ENCODE results near the gene RPS6KA1. TPM values are rescaled to one million over a fixed set of nuclear protein-coding genes. Genes with fewer than 3 reads are reported as not detected.

The RPS6KA1 gene
- total RNA-seq, 1 experiment from 2014 or later, result 65.5 TPM

- no peak for TF ChIP-seq IRF1 (CRISPR knock-in tag; IDR thresholded peaks at IDR 0.05)
- no peak for TF ChIP-seq MXD4 (CRISPR knock-in tag; IDR thresholded peaks at IDR 0.05; ENCODE audit: borderline replicate concordance)
Measured at GRCh38 chr1:26536521-26536920, 7.0 kb downstream of the RPS6KA1 start (continued).

GRCh38 chr1:26537951-26538352 lies 8.4 kb downstream of the RPS6KA1 start:
- DNase-seq (ENCODE audit: low spot score), result peak; percentile 35
- ChIA-PET POLR2A (interaction anchor here (1.3 kb wide), 1 partner anchor 38 kb away, joined by 9 read pairs; no protein-coding TSS in a partner anchor), CTCF (interaction anchor here (0.6 to 5.4 kb wide), 33 partner anchors 9 to 366 kb away, joined by 3 to 85 read pairs (median 5); partner anchors contain the start of genes CEP85, HMGN2, PIGV and RPS6KA1)

More at GRCh38 chr1:26537951-26538352, 8.4 kb downstream of the RPS6KA1 start:
- Mint-ChIP-seq H3K27ac (peak overlapping the region; percentile 42; the same call in 1 of the 2 replicates), H3K9me3 (no peaks in the 10 kb centered on the region), H3K4me3 (no peak overlapping the region), H3K36me3 (peaks cover 7% of the 10 kb centered on the region), H3K27me3 (ENCODE audit: low read depth) (no peaks in the 10 kb centered on the region), H3K4me1 (peaks cover 24% of the 10 kb centered on the region)
- TF ChIP-seq FOXP4 (CRISPR knock-in tag; IDR thresholded peaks at IDR 0.05), result no peak
- TF ChIP-seq CREM (CRISPR knock-in tag; IDR thresholded peaks at IDR 0.05), result no peak
- no peak for TF ChIP-seq GABPB1 (CRISPR knock-in tag; IDR thresholded peaks at IDR 0.05)
- TF ChIP-seq ZNF219 (CRISPR knock-in tag; IDR thresholded peaks at IDR 0.05; ENCODE audit: borderline replicate concordance), result no peak
- TF ChIP-seq ETV6 (CRISPR knock-in tag; IDR thresholded peaks at IDR 0.05), result no peak
- TF ChIP-seq RELA (CRISPR knock-in tag; IDR thresholded peaks at IDR 0.05; ENCODE audit: borderline replicate concordance), result no peak
- TF ChIP-seq EMX1 (CRISPR knock-in tag; IDR thresholded peaks at IDR 0.05), result no peak
- TF ChIP-seq ZNF532 (CRISPR knock-in tag; IDR thresholded peaks at IDR 0.05; ENCODE audit: borderline replicate concordance), result no peak
- no peak for TF ChIP-seq PRDM15 (CRISPR knock-in tag; IDR thresholded peaks at IDR 0.05)
- no peak for TF ChIP-seq TEAD1 (CRISPR knock-in tag; IDR thresholded peaks at IDR 0.05)
- TF ChIP-seq TEAD4 (CRISPR knock-in tag; IDR thresholded peaks at IDR 0.05), result no peak
- no peak for TF ChIP-seq PREB (CRISPR knock-in tag; IDR thresholded peaks at IDR 0.05; ENCODE audit: borderline replicate concordance)
- no peak for TF ChIP-seq ZNF281 (CRISPR knock-in tag; IDR thresholded peaks at IDR 0.05)
- no peak for TF ChIP-seq CDX4 (CRISPR knock-in tag; IDR thresholded peaks at IDR 0.05; ENCODE audit: borderline replicate concordance)
- peak; percentile 59 for ATAC-seq

Data from WTC11 (cell line).